CD4-positive, alpha-beta T cell treated with Interleukin-15 for 1 hour (primary cell): ENCODE data around the gene FAM83G.
A peak's percentile ranks its signal among the peaks of the same experiment; 100 is the strongest.
"Not testable (repeated sequence)": the region's sequence is repeated elsewhere in the genome, so short reads cannot be mapped to it uniquely, and the experiment has no call there.

ENCODE experiments used
- DNase-seq: peaks from one replicate; pipeline ENCODE4 v3.0.0-alpha.2; 2020

FAM83G gene

GRCh38 chr17:18948476-18949006, 56.0 kb downstream of the FAM83G start:
- no peak for DNase-seq

- DNase-seq: no peak
These were observed 56.7 kb downstream of the FAM83G start for GRCh38 chr17:18947866-18948265.

- DNase-seq: no peak
These were observed 58.0 kb downstream of the FAM83G start for GRCh38 chr17:18946536-18946935.

- DNase-seq: no peak
These were observed 59.9 kb downstream of the FAM83G start for GRCh38 chr17:18944646-18945045.

GRCh38 chr17:18938692-18939023, 65.9 kb downstream of the FAM83G start:
- DNase-seq: no peak

GRCh38 chr17:18937981-18938691, 66.4 kb downstream of the FAM83G start:
- DNase-seq: no peak

GRCh38 chr17:18933102-18934058, 71.2 kb downstream of the FAM83G start:
- peak; percentile 23 for DNase-seq

GRCh38 chr17:18932360-18933055, 72.1 kb downstream of the FAM83G start:
- no peak for DNase-seq

GRCh38 chr17:18928628-18929125, 75.9 kb downstream of the FAM83G start:
- DNase-seq: no peak

GRCh38 chr17:18925187-18925586, 79.4 kb downstream of the FAM83G start:
- no peak for DNase-seq

GRCh38 chr17:18922596-18922995, 82.0 kb downstream of the FAM83G start:
- not testable (repeated sequence) for DNase-seq

- no peak for DNase-seq
These were observed 82.6 kb downstream of the FAM83G start for GRCh38 chr17:18921912-18922451.

GRCh38 chr17:18921485-18921884, 83.1 kb downstream of the FAM83G start:
- DNase-seq: no peak

- DNase-seq: no peak
These were observed 83.6 kb downstream of the FAM83G start for GRCh38 chr17:18920911-18921441.

GRCh38 chr17:18919963-18920362, 84.6 kb downstream of the FAM83G start:
- no peak for DNase-seq
